HEK293T (cell line): ENCODE measurements around the gene PSG6.
"Not testable (repeated sequence)": the region's sequence is repeated elsewhere in the genome, so short reads cannot be mapped to it uniquely, and the experiment has no call there.

ENCODE experiments used
- CTCF ChIA-PET: fragments of 350-600 bp; formaldehyde crosslinking; extraction: SDS; loops from one replicate; lab custom pipeline; 2021; ENCODE audit warnings: antibody characterized with exemption, inconsistent platforms; lab: Yijun Ruan, JAX
- POLR2A ChIA-PET: fragments of 350-600 bp; formaldehyde crosslinking; extraction: SDS; loops from one replicate; lab custom pipeline; 2020; ENCODE audit warnings: antibody characterized with exemption, inconsistent platforms; lab: Yijun Ruan, JAX
- DNase-seq: peaks from one replicate; pipeline ENCODE4 v3.0.0; 2012; ENCODE audit warnings: mixed read lengths; ENCODE audit errors: extremely low spot score
- ARNT ChIP-seq: fragments of 450-650 bp; IDR thresholded peaks from 2 replicates; pipeline ENCODE4 v1.6.1; 2017; ENCODE audit warnings: mild to moderate bottlenecking
- BHLHE40 ChIP-seq: fragments of 450-650 bp; IDR thresholded peaks from 2 replicates; pipeline ENCODE4 v1.6.1; 2016; ENCODE audit warnings: mild to moderate bottlenecking, moderate library complexity, borderline replicate concordance
- CTBP1 ChIP-seq: fragments of 450-650 bp; IDR thresholded peaks from 2 replicates; pipeline ENCODE4 v1.6.1; 2016; ENCODE audit warnings: borderline replicate concordance
- ELF4 ChIP-seq: fragments of 450-650 bp; IDR thresholded peaks from 2 replicates; pipeline ENCODE4 v1.6.1; 2017; ENCODE audit warnings: antibody characterized with exemption
- FOXA1 ChIP-seq: fragments of 450-650 bp; IDR thresholded peaks from 2 replicates; pipeline ENCODE4 v1.6.1; 2016; ENCODE audit warnings: mild to moderate bottlenecking
- FOXK2 ChIP-seq: fragments of 450-650 bp; IDR thresholded peaks from 2 replicates; pipeline ENCODE4 v1.6.1; 2016; ENCODE audit warnings: mild to moderate bottlenecking
- FOXM1 ChIP-seq: fragments of 450-650 bp; IDR thresholded peaks from 2 replicates; pipeline ENCODE4 v1.6.1; 2017; ENCODE audit warnings: mild to moderate bottlenecking, borderline replicate concordance
- HDGF ChIP-seq: fragments of 450-650 bp; IDR thresholded peaks from 2 replicates; pipeline ENCODE4 v1.6.1; 2017; ENCODE audit warnings: antibody characterized with exemption, borderline replicate concordance
- L3MBTL2 ChIP-seq: fragments of 450-650 bp; conservative IDR thresholded peaks from 2 replicates; pipeline ENCODE4 v1.6.1; 2016; ENCODE audit warnings: mild to moderate bottlenecking
- LEF1 ChIP-seq: fragments of 450-650 bp; IDR thresholded peaks from 2 replicates; pipeline ENCODE4 v1.6.1; 2017; ENCODE audit warnings: mild to moderate bottlenecking, borderline replicate concordance
- NFRKB ChIP-seq: fragments of 450-650 bp; IDR thresholded peaks from 2 replicates; pipeline ENCODE4 v1.6.1; 2016; ENCODE audit warnings: mild to moderate bottlenecking, moderate library complexity
- PKNOX1 ChIP-seq: fragments of 450-650 bp; IDR thresholded peaks from 2 replicates; pipeline ENCODE4 v1.6.1; 2016
- SP1 ChIP-seq: fragments of 450-650 bp; IDR thresholded peaks from 2 replicates; pipeline ENCODE4 v1.6.1; 2017
- SUZ12 ChIP-seq: fragments of 450-650 bp; IDR thresholded peaks from 2 replicates; pipeline ENCODE4 v1.6.1; 2016; ENCODE audit warnings: mild to moderate bottlenecking
- TARDBP ChIP-seq: fragments of 450-650 bp; IDR thresholded peaks from 2 replicates; pipeline ENCODE4 v1.6.1; 2016
- ZNF384 ChIP-seq: fragments of 450-650 bp; IDR thresholded peaks from 2 replicates; pipeline ENCODE4 v1.6.1; 2016

The PSG6 gene

GRCh38 chr19:42874901-42875813 lies 42.5 kb downstream of the PSG6 start:
- CTCF ChIA-PET, DNase-seq: not testable (repeated sequence)

GRCh38 chr19:42874136-42874535 lies 43.6 kb downstream of the PSG6 start:
- CTCF ChIA-PET, DNase-seq, POLR2A ChIA-PET: not testable (repeated sequence)

More at GRCh38 chr19:42874901-42875813, 42.5 kb downstream of the PSG6 start:
- POLR2A ChIA-PET = not testable (repeated sequence)

DNA sequence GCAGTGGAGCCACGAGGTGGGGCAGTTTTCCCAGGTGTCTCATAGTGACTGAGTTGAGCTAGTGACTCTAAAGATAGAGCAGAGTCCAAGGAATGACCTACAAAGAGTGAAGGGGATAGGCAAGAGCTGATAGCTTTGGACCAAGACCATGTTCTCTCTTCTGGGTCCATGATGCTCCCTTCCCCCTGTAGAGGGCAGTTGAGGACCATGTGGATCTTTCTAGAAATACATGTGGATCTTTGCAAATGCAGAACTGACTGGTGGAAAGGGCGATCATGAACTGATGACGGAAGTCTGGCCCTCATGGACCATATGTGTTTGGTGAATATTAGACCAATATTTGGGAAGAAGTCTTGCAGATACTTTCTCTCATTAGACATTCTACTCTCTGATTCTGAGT lies 45.1 kb downstream of the PSG6 start:
- CTCF ChIA-PET = no interaction called here

GRCh38 chr19:42857544-42857867 lies 60.2 kb downstream of the PSG6 start:
- TF ChIP-seq FOXA1 = no peak
- no peak for TF ChIP-seq SP1
- TF ChIP-seq ARNT = no peak
- TF ChIP-seq TARDBP = no peak
- no peak for TF ChIP-seq FOXM1
- no peak for TF ChIP-seq ELF4
- TF ChIP-seq PKNOX1 = no peak
- TF ChIP-seq L3MBTL2 = no peak
- TF ChIP-seq ZNF384 = no peak
- no peak for TF ChIP-seq FOXK2
- ChIA-PET CTCF (interaction anchor here (0.8 to 1.3 kb wide), 2 partner anchors 64 to 66 kb away, joined by 3 to 4 read pairs; no protein-coding TSS in a partner anchor), POLR2A (no interaction called here)
- DNase-seq = no peak

More for the DNA sequence above, 45.1 kb downstream of the PSG6 start:
- no peak for TF ChIP-seq FOXK2
- TF ChIP-seq CTBP1 = no peak
- TF ChIP-seq LEF1 = no peak
- no peak for TF ChIP-seq ELF4
- no peak for TF ChIP-seq TARDBP
- TF ChIP-seq HDGF = no peak
- TF ChIP-seq SP1 = no peak
- no peak for TF ChIP-seq FOXA1
- TF ChIP-seq NFRKB = no peak
- no peak for TF ChIP-seq L3MBTL2
- no peak for TF ChIP-seq SUZ12
- no peak for TF ChIP-seq ARNT
- TF ChIP-seq FOXM1 = no peak
- TF ChIP-seq BHLHE40 = no peak
- TF ChIP-seq PKNOX1 = no peak
- TF ChIP-seq ZNF384 = no peak
- DNase-seq = no peak
- POLR2A ChIA-PET = no interaction called here

GRCh38 chr19:42856866-42857543 lies 60.7 kb downstream of the PSG6 start:
- DNase-seq, POLR2A ChIA-PET: not testable (repeated sequence)
- CTCF ChIA-PET = interaction anchor here (0.8 to 1.3 kb wide), 2 partner anchors 63 to 66 kb away, joined by 3 to 4 read pairs; no protein-coding TSS in a partner anchor

GRCh38 chr19:42854745-42855144 lies 62.9 kb downstream of the PSG6 start:
- POLR2A ChIA-PET, CTCF ChIA-PET, DNase-seq: not testable (repeated sequence)

DNA sequence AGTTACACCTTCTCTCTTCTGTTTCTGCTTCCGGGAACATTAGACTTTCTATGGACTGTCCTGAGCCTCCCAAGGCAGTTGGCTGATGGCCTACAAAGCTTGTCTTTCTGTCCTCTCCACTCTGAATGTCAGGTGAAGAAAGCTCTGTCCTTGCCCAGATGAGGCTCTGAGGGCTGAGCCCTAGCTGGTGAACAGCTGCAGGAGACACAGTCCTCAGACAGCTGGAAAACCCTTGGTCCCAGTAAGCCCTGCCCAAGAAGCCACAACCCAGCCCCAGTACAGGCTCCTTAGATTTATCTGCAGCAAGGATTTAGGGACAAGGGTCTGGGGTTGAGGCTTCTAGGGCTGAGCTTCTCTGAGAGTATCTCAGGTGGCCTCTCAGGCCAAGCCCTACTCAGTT lies 64.5 kb downstream of the PSG6 start:
- CTCF ChIA-PET, DNase-seq, POLR2A ChIA-PET: not testable (repeated sequence)

GRCh38 chr19:42852821-42853220 lies 64.9 kb downstream of the PSG6 start:
- POLR2A ChIA-PET, DNase-seq, CTCF ChIA-PET: not testable (repeated sequence)
